ENCODE results near the gene AK4.
"Not testable (repeated sequence)": the region's sequence is repeated elsewhere in the genome, so short reads cannot be mapped to it uniquely, and the experiment has no call there.

Gene AK4

GRCh38 chr1:65148178-65148547 lies at the start of gene AK4:
TSS of gene AK4 (plus strand) at chr1:65148203. CDS start at chr1:65148408, 205 bp downstream.
- not testable (repeated sequence) for DNase-seq (ENCODE audit: low spot score)

GRCh38 chr1:65103807-65104206 lies 44.2 kb upstream of the AK4 start:
- no peak for DNase-seq (ENCODE audit: low spot score)

GRCh38 chr1:65104854-65105534 lies 43.0 kb upstream of the AK4 start:
- DNase-seq (ENCODE audit: low spot score) = no peak

GRCh38 chr1:65105596-65105995 lies 42.4 kb upstream of the AK4 start:
- no peak for DNase-seq (ENCODE audit: low spot score)

- no peak for DNase-seq (ENCODE audit: low spot score)
Observed at GRCh38 chr1:65108025-65108642, 39.9 kb upstream of the AK4 start.

- DNase-seq (ENCODE audit: low spot score) = no peak
Observed at GRCh38 chr1:65109487-65109886, 38.5 kb upstream of the AK4 start.

GRCh38 chr1:65112811-65113210 lies 35.2 kb upstream of the AK4 start:
- no peak for DNase-seq (ENCODE audit: low spot score)

GRCh38 chr1:65113298-65113697 lies 34.7 kb upstream of the AK4 start:
- no peak for DNase-seq (ENCODE audit: low spot score)

GRCh38 chr1:65114322-65114721 lies 33.7 kb upstream of the AK4 start:
- no peak for DNase-seq (ENCODE audit: low spot score)

- DNase-seq (ENCODE audit: low spot score) = no peak
Observed at GRCh38 chr1:65119951-65120350, 28.1 kb upstream of the AK4 start.

GRCh38 chr1:65129104-65129503 lies 18.9 kb upstream of the AK4 start:
- DNase-seq (ENCODE audit: low spot score) = not testable (repeated sequence)

GRCh38 chr1:65138524-65138923 lies 9.5 kb upstream of the AK4 start:
- DNase-seq (ENCODE audit: low spot score) = no peak

- not testable (repeated sequence) for DNase-seq (ENCODE audit: low spot score)
Observed at GRCh38 chr1:65139793-65140192, 8.2 kb upstream of the AK4 start.

- DNase-seq (ENCODE audit: low spot score) = no peak
Observed at GRCh38 chr1:65141394-65141793, 6.6 kb upstream of the AK4 start.

GRCh38 chr1:65141918-65142317 lies 6.1 kb upstream of the AK4 start:
- DNase-seq (ENCODE audit: low spot score) = no peak

- not testable (repeated sequence) for DNase-seq (ENCODE audit: low spot score)
Observed at GRCh38 chr1:65143112-65143658, 4.8 kb upstream of the AK4 start.

- DNase-seq (ENCODE audit: low spot score) = no peak
Observed at GRCh38 chr1:65146908-65147423, 1.0 kb upstream of the AK4 start.

GRCh38 chr1:65147424-65148177 lies 402 bp upstream of the AK4 start:
- peak; percentile 74 for DNase-seq (ENCODE audit: low spot score)

- peak; percentile 52 for DNase-seq (ENCODE audit: low spot score)
Observed at GRCh38 chr1:65148548-65149350, 746 bp downstream of the AK4 start.

- DNase-seq (ENCODE audit: low spot score) = no peak
Observed at GRCh38 chr1:65149351-65150107, 1.5 kb downstream of the AK4 start.

GRCh38 chr1:65150108-65150463 lies 2.1 kb downstream of the AK4 start:
- no peak for DNase-seq (ENCODE audit: low spot score)
